Ammon's horn (tissue), 1 donor: ENCODE data around the gene SRI.
"Not testable (repeated sequence)": the region's sequence is repeated elsewhere in the genome, so short reads cannot be mapped to it uniquely, and the experiment has no call there.

Experiments
- DNase-seq: peaks from one replicate; pipeline ENCODE4 v3.0.0-alpha.2; 2016; ENCODE audit warnings: low spot score

SRI gene

DNA sequence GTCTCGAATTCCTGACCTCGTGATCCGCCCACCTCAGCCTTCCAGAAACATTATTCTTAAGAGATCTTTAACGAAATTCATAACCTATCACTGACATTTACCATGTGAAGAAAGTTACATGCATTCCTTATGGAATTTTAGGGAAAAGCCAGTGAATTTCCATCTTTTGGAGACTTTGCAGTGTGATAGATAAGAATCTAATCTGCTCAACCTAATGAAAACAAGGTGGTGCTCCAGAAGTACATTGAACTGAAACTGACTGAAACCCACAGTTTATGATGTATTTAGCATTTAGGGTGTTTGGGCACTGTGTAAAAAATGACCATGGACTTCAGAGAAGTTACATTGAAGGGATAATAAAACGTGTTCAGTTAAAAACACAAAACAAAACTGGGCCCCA, 43.6 kb downstream of the SRI start:
- no peak for DNase-seq

DNA sequence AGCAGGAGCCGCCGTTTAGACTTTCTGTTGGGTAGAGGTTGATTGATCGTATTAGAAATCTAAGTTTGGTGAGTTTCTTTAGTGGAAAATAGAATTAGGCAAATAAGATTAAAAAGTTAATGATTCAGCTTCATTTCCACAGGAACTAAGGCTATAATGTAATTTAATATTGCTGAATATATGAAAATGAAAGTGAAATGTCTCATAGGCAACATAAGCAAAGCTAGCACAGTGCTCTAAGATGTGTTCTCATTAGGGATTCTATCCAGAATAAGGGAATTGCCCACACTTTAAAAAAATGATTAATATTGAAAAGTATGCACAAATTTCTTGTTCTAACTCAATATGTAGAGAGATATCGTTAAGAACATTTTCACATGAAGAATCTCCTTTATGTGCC, 47.0 kb downstream of the SRI start:
- DNase-seq = no peak

DNA sequence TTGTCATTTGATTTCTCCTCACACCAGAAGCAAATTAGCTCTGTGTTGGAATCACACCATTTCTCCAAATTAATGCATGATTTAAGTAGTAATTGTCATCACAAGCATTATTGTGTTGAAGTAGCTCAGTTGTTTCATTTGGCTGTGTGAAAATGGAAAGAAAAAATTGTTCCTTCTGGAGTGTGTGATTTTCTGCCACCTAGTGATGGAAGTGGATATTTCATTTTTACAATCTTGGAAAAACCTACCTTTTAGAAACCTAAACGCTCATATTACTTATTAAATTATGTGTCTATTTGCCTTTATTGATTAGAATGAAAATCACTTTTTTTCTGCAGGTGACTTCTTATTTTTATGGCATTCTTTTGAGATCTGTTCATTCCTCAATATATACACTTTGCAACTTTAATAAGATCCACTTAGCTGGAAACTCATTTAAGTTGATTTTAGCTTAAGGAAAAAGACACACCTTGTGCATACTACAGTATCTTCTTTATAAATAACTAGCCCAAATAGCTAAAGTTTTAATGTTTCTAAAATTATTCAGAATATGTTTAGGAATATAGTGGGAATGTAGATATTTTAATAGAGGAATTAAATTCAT, 50.0 kb downstream of the SRI start:
- DNase-seq = peak; percentile 25

DNA sequence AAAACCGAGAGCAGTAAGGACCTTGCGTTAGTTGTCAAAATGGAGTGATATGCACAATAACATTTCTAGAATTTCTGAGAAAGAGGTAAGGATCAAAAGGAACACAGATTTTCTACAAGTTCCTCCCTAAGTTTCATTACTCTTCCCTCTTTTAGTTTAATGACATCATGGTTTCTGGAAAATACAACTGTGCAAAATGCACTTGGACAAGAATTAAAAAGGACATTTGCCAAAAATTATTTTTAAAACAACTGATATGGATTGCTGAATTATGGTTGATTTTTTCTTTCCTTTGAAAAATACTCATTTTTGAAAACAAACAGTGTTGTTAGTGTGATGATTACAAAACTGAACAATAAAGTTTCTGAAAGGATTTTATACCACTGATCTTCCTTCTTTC, 52.1 kb downstream of the SRI start:
- no peak for DNase-seq

DNA sequence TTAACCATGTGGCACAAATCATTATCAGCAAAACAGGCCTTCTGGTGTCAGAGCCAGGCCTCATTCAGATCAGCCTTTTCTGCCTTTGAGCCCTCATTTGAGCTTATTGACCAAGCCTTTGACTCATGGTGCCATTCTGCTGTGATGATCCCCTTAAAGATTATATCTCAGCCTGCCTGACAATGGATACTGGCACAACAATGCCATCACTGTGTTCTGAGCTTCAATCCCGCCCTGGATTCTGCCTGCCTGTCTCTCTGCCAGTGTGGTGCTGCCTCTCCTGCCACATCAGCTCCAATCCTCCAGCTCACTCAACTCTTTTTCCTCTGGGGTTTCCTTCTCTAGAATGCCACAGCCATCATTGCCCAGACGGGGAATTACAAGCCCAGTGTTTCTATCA, 52.6 kb downstream of the SRI start:
- peak; percentile 86 for DNase-seq

DNA sequence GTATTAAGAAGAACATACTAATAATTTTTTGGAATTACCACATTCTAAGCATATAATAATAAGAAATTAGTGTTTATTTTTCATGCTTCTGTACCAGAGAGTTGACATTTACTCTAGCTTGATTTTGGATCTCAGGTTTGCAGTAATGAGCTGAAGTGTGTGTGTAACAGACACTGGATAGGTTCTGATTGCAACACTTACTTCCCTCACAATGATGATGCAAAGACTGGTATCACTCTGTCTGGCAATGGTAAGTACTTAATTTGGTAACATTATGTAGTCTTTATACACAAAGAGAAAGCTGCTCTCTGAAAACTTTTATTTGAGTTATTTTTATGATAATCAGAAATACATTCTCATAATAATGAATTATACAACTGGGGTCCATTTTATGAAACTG, 54.1 kb downstream of the SRI start:
- no peak for DNase-seq

DNA sequence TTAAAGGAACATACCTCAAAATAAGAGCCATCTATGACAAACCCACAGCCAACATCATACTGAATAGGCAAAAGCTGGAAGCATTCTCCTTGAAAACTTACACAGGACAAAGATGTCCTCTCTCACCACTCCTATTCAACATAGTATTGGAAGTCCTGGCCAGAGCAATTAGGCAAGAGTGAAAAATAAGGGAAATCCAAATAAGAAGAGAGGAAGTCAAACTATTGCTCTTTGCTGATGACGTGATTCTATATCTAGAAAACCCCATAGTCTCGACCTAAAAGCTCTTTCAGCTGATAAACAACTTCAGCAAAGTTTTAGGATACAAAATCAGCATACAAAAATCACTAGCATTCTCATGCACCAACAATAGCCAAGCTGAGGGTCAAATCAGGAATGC, 60.1 kb downstream of the SRI start:
- not testable (repeated sequence) for DNase-seq

DNA sequence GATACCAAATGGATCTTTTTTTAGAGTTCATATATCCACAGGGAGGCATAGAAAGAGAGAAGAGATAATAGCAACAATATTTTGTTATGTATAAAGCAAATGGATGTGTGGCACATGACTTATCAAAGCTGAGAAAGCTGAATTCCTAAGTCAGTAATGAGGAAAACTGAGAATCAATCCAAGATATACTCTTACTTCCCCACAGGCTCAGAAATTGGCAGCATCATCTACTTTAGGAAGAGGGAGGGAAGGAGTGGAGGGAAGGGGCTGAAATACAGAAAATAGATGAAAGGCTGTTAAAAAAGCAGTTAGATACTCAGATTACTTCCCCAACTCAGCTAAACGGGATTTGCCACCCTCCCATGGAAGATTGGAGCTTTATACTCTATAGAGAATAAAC, 63.5 kb downstream of the SRI start:
- no peak for DNase-seq

DNA sequence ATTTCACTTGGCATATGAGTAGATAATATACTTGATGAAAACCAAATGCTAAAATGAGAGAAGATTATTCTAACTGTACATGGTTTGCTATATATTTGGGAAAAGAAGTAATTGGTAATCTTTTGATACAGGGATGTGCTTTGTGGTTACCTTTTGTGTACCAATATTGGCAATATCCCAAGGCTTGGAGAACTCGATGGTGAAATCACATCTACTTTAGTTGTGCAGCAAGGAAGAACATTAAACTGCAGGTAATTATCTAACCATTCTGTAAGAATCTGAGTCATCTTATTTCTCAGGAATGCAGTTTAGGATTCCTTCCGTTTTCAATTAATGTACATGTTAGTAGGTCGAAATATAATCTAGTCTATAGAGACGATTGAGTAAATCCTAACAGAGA, 64.1 kb downstream of the SRI start:
- DNase-seq = no peak
